Endodermal cell (in vitro differentiated cells): ENCODE data around the gene WNK1. TPM values are rescaled to one million over a fixed set of nuclear protein-coding genes. Genes with fewer than 3 reads are reported as not detected.

Experiments
- DNase-seq: peaks from one replicate; pipeline ENCODE4 v3.0.0-alpha.2; 2017
- H3K27ac ChIP-seq: 2 replicates; pipeline ENCODE4 v1.5.1; 2013; ENCODE audit warnings: mild to moderate bottlenecking, low read depth, low read length, moderate library complexity
- H3K27me3 ChIP-seq: 2 replicates; pipeline ENCODE4 v1.6.1; 2013; ENCODE audit warnings: mild to moderate bottlenecking, low read length, moderate library complexity; ENCODE audit not compliant: insufficient read depth, control insufficient read depth, poor library complexity, severe bottlenecking
- H3K36me3 ChIP-seq: 2 replicates; pipeline ENCODE4 v1.7.0; 2013; ENCODE audit warnings: mild to moderate bottlenecking, low read length, moderate library complexity; ENCODE audit not compliant: control insufficient read depth, insufficient read depth
- H3K4me1 ChIP-seq: one replicate; pipeline ENCODE4 v1.7.0; 2013; ENCODE audit warnings: low read length; ENCODE audit not compliant: control insufficient read depth, insufficient read depth
- H3K4me3 ChIP-seq: 2 replicates; pipeline ENCODE4 v1.5.1; 2013; ENCODE audit warnings: mild to moderate bottlenecking, low read length, moderate library complexity
- H3K9ac ChIP-seq: 2 replicates; pipeline ENCODE4 v1.6.1; 2013; ENCODE audit warnings: mild to moderate bottlenecking, low read length, moderate library complexity; ENCODE audit not compliant: poor library complexity, severe bottlenecking; ENCODE audit errors: extremely low read depth
- H3K9me3 ChIP-seq: 2 replicates; pipeline ENCODE4 v1.6.1; 2013; ENCODE audit warnings: mild to moderate bottlenecking, low read length, moderate library complexity; ENCODE audit not compliant: control insufficient read depth
- H3K27ac Mint-ChIP-seq: 2 replicates; pipeline ENCODE4 v1.8.0; 2020; ENCODE audit warnings: mixed read lengths
- H3K27me3 Mint-ChIP-seq: 2 replicates; pipeline ENCODE4 v1.8.0; 2021; ENCODE audit warnings: mild to moderate bottlenecking, mixed read lengths; ENCODE audit not compliant: insufficient read depth
- H3K36me3 Mint-ChIP-seq: 2 replicates; pipeline ENCODE4 v1.8.0; 2020; ENCODE audit warnings: low read depth, mixed read lengths
- H3K4me1 Mint-ChIP-seq: 2 replicates; pipeline ENCODE4 v1.8.0; 2020; ENCODE audit warnings: mixed read lengths
- H3K4me3 Mint-ChIP-seq: 2 replicates; pipeline ENCODE4 v1.8.0; 2020; ENCODE audit warnings: mild to moderate bottlenecking, moderate library complexity, mixed read lengths
- H3K9me3 Mint-ChIP-seq: 2 replicates; pipeline ENCODE4 v1.8.0; 2020; ENCODE audit warnings: mild to moderate bottlenecking, mixed read lengths
- WGBS, 2 experiments: methylation state at CpG; one replicate each; pipeline versions ENCODE4 v1.1.5 to v1.1.7; 2013; ENCODE audit warnings: missing lambda C conversion rate in 2 of 2, mixed read lengths in 1 of 2; ENCODE audit not compliant: insufficient coverage in 1 of 2, insufficient read length in 1 of 2; 5-methylcytosine and 5-hydroxymethylcytosine counted together
- total RNA-seq, 2 donors: library from RNA; stranded (reverse); fragmentation: NEBNext Ultra II Directional in 1 of 2; extraction: Animal tissue kit (Norgen Biotek cat#: 25700) in 1 of 2; gene quantifications; 2 replicates in 1 of 2; 3 replicates in 1 of 2; pipeline ENCODE4 v1.2.1, GENCODE V29; 2021
- TF ChIP-seq, protein P1 (sequence below): fragments of 200-600 bp; sonication (generic); conservative IDR thresholded peaks from 2 replicates; pipeline ENCODE4 v1.5.0; 2021; ENCODE audit warnings: antibody characterized with exemption, mild to moderate bottlenecking

Gene WNK1
- total RNA-seq, 2 donors from 2014 or later, result 199 to 412 TPM

DNA sequence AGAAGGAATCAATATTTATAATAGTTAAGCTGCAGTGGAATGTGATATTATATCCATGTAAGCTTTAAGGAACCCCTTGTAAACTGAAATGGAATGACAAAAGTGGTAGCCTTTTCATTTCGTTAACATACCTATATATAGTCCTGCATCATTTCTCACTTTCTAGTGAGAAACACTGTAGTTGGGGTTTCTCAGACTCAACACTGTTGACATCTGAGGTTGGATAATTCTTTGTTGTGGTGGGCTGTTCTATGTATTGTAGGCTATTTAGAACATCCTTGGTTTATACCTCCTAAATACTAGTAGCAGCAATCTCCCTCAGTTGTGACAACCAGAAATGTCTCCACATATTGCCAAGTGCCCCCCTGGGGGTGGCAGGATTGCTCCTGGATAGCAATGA, 118.0 kb downstream of the WNK1 start:
- Histone ChIP-seq H3K9ac (no peak overlapping the region), H3K27me3 (no peaks in the 10 kb centered on the region), H3K27ac (no peak overlapping the region), H3K9me3 (no peaks in the 10 kb centered on the region), H3K36me3 (peaks cover 91% of the 10 kb centered on the region), H3K4me3 (no peak overlapping the region), H3K4me1 (no peaks in the 10 kb centered on the region)
- H3K36me3 Mint-ChIP-seq, result peaks cover 54% of the 10 kb centered on the region
- no peak overlapping the region for H3K27ac Mint-ChIP-seq
- H3K27me3 Mint-ChIP-seq, result no peaks in the 10 kb centered on the region
- H3K4me1 Mint-ChIP-seq, result peaks cover 2% of the 10 kb centered on the region
- 100% methylated on average over 1 of the region's 1 CpG; no CpG with 5 or more reads in 1 of the 2 experiments for WGBS, 2 experiments
- no peak overlapping the region for H3K4me3 Mint-ChIP-seq
- DNase-seq, result no peak
- no peaks in the 10 kb centered on the region for H3K9me3 Mint-ChIP-seq
- TF ChIP-seq, protein P1, sequence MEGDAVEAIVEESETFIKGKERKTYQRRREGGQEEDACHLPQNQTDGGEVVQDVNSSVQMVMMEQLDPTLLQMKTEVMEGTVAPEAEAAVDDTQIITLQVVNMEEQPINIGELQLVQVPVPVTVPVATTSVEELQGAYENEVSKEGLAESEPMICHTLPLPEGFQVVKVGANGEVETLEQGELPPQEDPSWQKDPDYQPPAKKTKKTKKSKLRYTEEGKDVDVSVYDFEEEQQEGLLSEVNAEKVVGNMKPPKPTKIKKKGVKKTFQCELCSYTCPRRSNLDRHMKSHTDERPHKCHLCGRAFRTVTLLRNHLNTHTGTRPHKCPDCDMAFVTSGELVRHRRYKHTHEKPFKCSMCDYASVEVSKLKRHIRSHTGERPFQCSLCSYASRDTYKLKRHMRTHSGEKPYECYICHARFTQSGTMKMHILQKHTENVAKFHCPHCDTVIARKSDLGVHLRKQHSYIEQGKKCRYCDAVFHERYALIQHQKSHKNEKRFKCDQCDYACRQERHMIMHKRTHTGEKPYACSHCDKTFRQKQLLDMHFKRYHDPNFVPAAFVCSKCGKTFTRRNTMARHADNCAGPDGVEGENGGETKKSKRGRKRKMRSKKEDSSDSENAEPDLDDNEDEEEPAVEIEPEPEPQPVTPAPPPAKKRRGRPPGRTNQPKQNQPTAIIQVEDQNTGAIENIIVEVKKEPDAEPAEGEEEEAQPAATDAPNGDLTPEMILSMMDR, result no peak

GRCh38 chr12:873954-874353, 121.6 kb downstream of the WNK1 start:
- no peak overlapping the region for H3K4me3 Mint-ChIP-seq
- Histone ChIP-seq H3K27ac (no peak overlapping the region), H3K9me3 (no peaks in the 10 kb centered on the region), H3K4me1 (no peaks in the 10 kb centered on the region), H3K27me3 (no peaks in the 10 kb centered on the region), H3K4me3 (no peak overlapping the region), H3K36me3 (peaks cover 85% of the 10 kb centered on the region), H3K9ac (no peak overlapping the region)
- WGBS, 2 experiments, result 100% methylated on average over 1 to 2 of the region's 2 CpGs
- peak overlapping the region; percentile 47 for H3K27ac Mint-ChIP-seq
- no peaks in the 10 kb centered on the region for H3K9me3 Mint-ChIP-seq
- H3K36me3 Mint-ChIP-seq, result peaks cover 50% of the 10 kb centered on the region
- DNase-seq, result no peak
- H3K27me3 Mint-ChIP-seq, result no peaks in the 10 kb centered on the region
- TF ChIP-seq, protein P1, result no peak
- H3K4me1 Mint-ChIP-seq, result peaks cover 2% of the 10 kb centered on the region

- H3K27me3 Mint-ChIP-seq, result no peaks in the 10 kb centered on the region
- no peak overlapping the region for H3K4me3 ChIP-seq
- H3K27ac Mint-ChIP-seq, result no peak overlapping the region
- H3K36me3 ChIP-seq, result peaks cover 93% of the 10 kb centered on the region
- TF ChIP-seq, protein P1, result no peak
- H3K36me3 Mint-ChIP-seq, result peaks cover 75% of the 10 kb centered on the region
- H3K4me1 Mint-ChIP-seq, result no peaks in the 10 kb centered on the region
- no peak for DNase-seq
- no peak overlapping the region for H3K4me3 Mint-ChIP-seq
- H3K27ac ChIP-seq, result no peak overlapping the region
- no peaks in the 10 kb centered on the region for H3K9me3 Mint-ChIP-seq
- no peaks in the 10 kb centered on the region for H3K4me1 ChIP-seq
- no peak overlapping the region for H3K9ac ChIP-seq
- H3K9me3 ChIP-seq, result no peaks in the 10 kb centered on the region
- 81 to 96% methylated on average over 3 to 5 of the region's 5 CpGs for WGBS, 2 experiments
- no peaks in the 10 kb centered on the region for H3K27me3 ChIP-seq
These were observed 127.3 kb downstream of the WNK1 start for GRCh38 chr12:879641-880040.
